HepG2 (cell line): Measurements from ENCODE around the gene PRUNE1. TPM values are rescaled to one million over a fixed set of nuclear protein-coding genes. Genes with fewer than 3 reads are reported as not detected.

Experiments used
- AGO1 ChIP-seq: fragments of 200-400 bp; formaldehyde crosslinking; IDR thresholded peaks from 2 replicates; pipeline ENCODE4 v1.6.1; 2017; ENCODE audit warnings: mild to moderate bottlenecking, low read depth, low read length, moderate library complexity; ENCODE audit not compliant: poor library complexity, severe bottlenecking
- DDIT3 ChIP-seq: sonication (generic); formaldehyde crosslinking; IDR thresholded peaks from 2 replicates; pipeline ENCODE4 v1.4.0; 2020; ENCODE audit warnings: mild to moderate bottlenecking, missing genetic modification reagents
- FOXM1 ChIP-seq: sonication (generic); formaldehyde crosslinking; IDR thresholded peaks from 2 replicates; pipeline ENCODE4 v1.5.0; 2020; ENCODE audit warnings: missing genetic modification reagents
- GLI4 ChIP-seq: sonication (generic); formaldehyde crosslinking; IDR thresholded peaks from 2 replicates; pipeline ENCODE4 v1.5.1; 2020; ENCODE audit warnings: missing genetic modification reagents, mild to moderate bottlenecking, moderate library complexity, borderline replicate concordance
- GLMP ChIP-seq: sonication (generic); formaldehyde crosslinking; IDR thresholded peaks from 2 replicates; pipeline ENCODE4 v1.9.0; 2021; ENCODE audit warnings: missing genetic modification reagents, mild to moderate bottlenecking, borderline replicate concordance
- MYPOP ChIP-seq: sonication (generic); formaldehyde crosslinking; IDR thresholded peaks from 2 replicates; pipeline ENCODE4 v1.8.1; 2023; ENCODE audit warnings: mild to moderate bottlenecking, moderate library complexity, missing genetic modification reagents
- NFE2L1 ChIP-seq: sonication (generic); formaldehyde crosslinking; IDR thresholded peaks from 2 replicates; pipeline ENCODE4 v1.4.0; 2020; ENCODE audit warnings: missing genetic modification reagents, mild to moderate bottlenecking, borderline replicate concordance
- NFKB2 ChIP-seq: sonication (generic); formaldehyde crosslinking; IDR thresholded peaks from 2 replicates; pipeline ENCODE4 v1.4.0; 2020; ENCODE audit warnings: missing genetic modification reagents, borderline replicate concordance
- PRDM4 ChIP-seq: sonication (generic); formaldehyde crosslinking; IDR thresholded peaks from 2 replicates; pipeline ENCODE4 v1.9.0; 2021; ENCODE audit warnings: missing genetic modification reagents, borderline replicate concordance
- REXO4 ChIP-seq: sonication (generic); formaldehyde crosslinking; IDR thresholded peaks from 2 replicates; pipeline ENCODE4 v1.8.0; 2022; ENCODE audit warnings: missing genetic modification reagents, mild to moderate bottlenecking, borderline replicate concordance
- SIX4 ChIP-seq: sonication (generic); formaldehyde crosslinking; IDR thresholded peaks from 2 replicates; pipeline ENCODE4 v1.4.0; 2020; ENCODE audit warnings: missing genetic modification reagents
- SMARCC2 ChIP-seq: fragments of 450-650 bp; IDR thresholded peaks from 2 replicates; pipeline ENCODE4 v1.6.1; 2017; ENCODE audit warnings: antibody characterized with exemption, mild to moderate bottlenecking
- TMF1 ChIP-seq: sonication (generic); formaldehyde crosslinking; IDR thresholded peaks from 2 replicates; pipeline ENCODE4 v1.8.1; 2022; ENCODE audit warnings: low read depth, missing genetic modification reagents
- ZBTB38 ChIP-seq: sonication (generic); formaldehyde crosslinking; IDR thresholded peaks from 2 replicates; pipeline ENCODE4 v1.5.1; 2020; ENCODE audit warnings: mild to moderate bottlenecking, missing genetic modification reagents
- ZIK1 ChIP-seq: sonication (generic); formaldehyde crosslinking; IDR thresholded peaks from 2 replicates; pipeline ENCODE4 v1.5.0; 2020; ENCODE audit warnings: mild to moderate bottlenecking, low read depth, missing genetic modification reagents, borderline replicate concordance
- ZNF251 ChIP-seq: sonication (generic); formaldehyde crosslinking; IDR thresholded peaks from 2 replicates; pipeline ENCODE4 v1.9.0; 2021; ENCODE audit warnings: mild to moderate bottlenecking, missing genetic modification reagents
- ZNF503 ChIP-seq: sonication (generic); formaldehyde crosslinking; IDR thresholded peaks from 2 replicates; pipeline ENCODE4 v1.4.0; 2020; ENCODE audit warnings: missing genetic modification reagents
- ZNF660 ChIP-seq: sonication (generic); formaldehyde crosslinking; IDR thresholded peaks from 2 replicates; pipeline ENCODE4 v1.5.1; 2020; ENCODE audit warnings: mild to moderate bottlenecking, low read depth, missing genetic modification reagents, borderline replicate concordance
- ZNF7 ChIP-seq: IDR thresholded peaks from 2 replicates; pipeline ENCODE4 v1.6.1; 2016; ENCODE audit warnings: missing biosample characterization, missing genetic modification reagents
- ZNF703 ChIP-seq: sonication (generic); formaldehyde crosslinking; IDR thresholded peaks from 2 replicates; pipeline ENCODE4 v1.5.1; 2020; ENCODE audit warnings: missing genetic modification reagents, mild to moderate bottlenecking, moderate library complexity, borderline replicate concordance
- ZNF737 ChIP-seq: sonication (generic); formaldehyde crosslinking; IDR thresholded peaks from 2 replicates; pipeline ENCODE4 v1.5.0; 2020; ENCODE audit warnings: missing genetic modification reagents, mild to moderate bottlenecking, borderline replicate concordance
- ZNF775 ChIP-seq: sonication (generic); formaldehyde crosslinking; IDR thresholded peaks from 2 replicates; pipeline ENCODE4 v1.4.0; 2020; ENCODE audit warnings: missing genetic modification reagents, mild to moderate bottlenecking, moderate library complexity, borderline replicate concordance
- polyA plus RNA-seq, 8 experiments: library from polyadenylated mRNA; depleted of rRNA in 3 of 8; stranded (reverse) in 7 of 8; unstranded in 1 of 8; fragments of >200 nt; fragmentation: Illumina TruSeq in 4 of 8; extraction: Trizol in 4 of 8; gene quantifications; 2 replicates each; pipeline versions ENCODE4 v1.2.1 to v1.2.3, GENCODE V29; 2011 to 2016; ENCODE audit warnings: low read depth in 4 of 8, missing spikeins in 1 of 8, mixed read lengths in 1 of 8; ENCODE audit not compliant: insufficient read depth in 1 of 8
- total RNA-seq, 5 experiments: library from RNA; depleted of rRNA; stranded (reverse); fragments of >200 nt; fragmentation: Illumina TruSeq; extraction: Trizol; gene quantifications; 2 replicates each; pipeline ENCODE4 v1.2.3, GENCODE V29; 2016; ENCODE audit warnings: low read depth in 1 of 5

PRUNE1 gene
- total and polyA plus RNA-seq, 2 of the 13 experiments (the other 11 are each of a cell fraction or from before 2014, with no cell fraction given) = 19.0 to 31.9 TPM

GRCh38 chr1:151059109-151060006 is 51.1 kb downstream of the PRUNE1 start, which contains the start of gene CDC42SE1 (continued):
- TF ChIP-seq ZNF703 (CRISPR knock-in tag) (0 out of 2 replicates have a peak, but pooled peaks have one; percentile 25), ZNF251 (CRISPR knock-in tag) (no peak), FOXM1 (no peak), AGO1 (no peak), GLMP (CRISPR knock-in tag) (no peak), NFE2L1 (CRISPR knock-in tag) (0 out of 2 replicates have a peak, but pooled peaks have one; percentile 41), DDIT3 (CRISPR knock-in tag) (no peak), ZIK1 (CRISPR knock-in tag) (no peak), ZNF7 (CRISPR knock-in tag) (no peak), MYPOP (CRISPR knock-in tag) (no peak), PRDM4 (CRISPR knock-in tag) (no peak), SMARCC2 (no peak), ZBTB38 (peak; percentile 68; the same call in 1 of the 2 replicates), NFKB2 (peak; percentile 64; the same call in 1 of the 2 replicates), SIX4 (CRISPR knock-in tag) (no peak), ZNF737 (CRISPR knock-in tag) (no peak), ZNF775 (0 out of 2 replicates have a peak, but pooled peaks have one; percentile 71), ZNF660 (CRISPR knock-in tag) (no peak), GLI4 (CRISPR knock-in tag) (no peak), ZNF503 (CRISPR knock-in tag) (no peak), REXO4 (CRISPR knock-in tag) (no peak), TMF1 (CRISPR knock-in tag) (no peak)
